Limb (tissue), 2 donors: ENCODE results near the gene H19.

Experiments
- DNase-seq, 2 donors: peaks; one replicate each; pipeline ENCODE4 v3.0.0-alpha.2; 2016; ENCODE audit errors: extremely low spot score in 2 of 2

Gene H19

DNA sequence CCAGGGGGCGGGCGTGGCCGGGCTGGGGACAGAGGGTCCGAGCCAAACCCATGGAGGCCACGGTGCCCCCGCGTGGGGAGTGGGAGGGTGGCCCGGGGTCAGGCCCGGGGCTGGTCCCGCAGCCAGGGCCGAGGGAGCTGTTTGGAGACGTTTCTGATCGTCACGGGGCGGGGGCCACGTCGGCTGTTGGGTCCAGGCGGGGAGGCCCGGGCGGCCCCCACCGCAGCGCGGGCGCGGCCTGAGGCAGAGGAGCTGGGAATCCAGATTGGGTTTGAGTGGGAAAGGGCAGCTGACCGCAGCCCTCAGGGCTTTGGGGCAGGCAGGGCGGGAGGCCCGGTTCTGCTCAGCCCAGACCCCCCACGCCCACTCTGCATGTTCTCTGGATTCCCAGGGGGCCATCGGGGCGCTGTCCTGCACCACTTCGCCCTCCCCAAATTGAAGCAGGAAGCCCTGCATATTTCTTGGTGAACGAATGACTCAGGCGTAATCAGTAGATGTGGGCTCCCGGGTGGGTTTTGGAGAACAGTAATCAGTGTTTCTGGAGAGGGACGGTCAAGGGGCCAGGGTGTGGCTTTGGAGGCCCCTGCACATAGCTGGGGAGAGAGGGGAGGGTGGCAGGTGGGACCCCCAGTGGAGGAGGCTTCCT is 49.9 kb downstream of the H19 start:
- DNase-seq: no peak

DNA sequence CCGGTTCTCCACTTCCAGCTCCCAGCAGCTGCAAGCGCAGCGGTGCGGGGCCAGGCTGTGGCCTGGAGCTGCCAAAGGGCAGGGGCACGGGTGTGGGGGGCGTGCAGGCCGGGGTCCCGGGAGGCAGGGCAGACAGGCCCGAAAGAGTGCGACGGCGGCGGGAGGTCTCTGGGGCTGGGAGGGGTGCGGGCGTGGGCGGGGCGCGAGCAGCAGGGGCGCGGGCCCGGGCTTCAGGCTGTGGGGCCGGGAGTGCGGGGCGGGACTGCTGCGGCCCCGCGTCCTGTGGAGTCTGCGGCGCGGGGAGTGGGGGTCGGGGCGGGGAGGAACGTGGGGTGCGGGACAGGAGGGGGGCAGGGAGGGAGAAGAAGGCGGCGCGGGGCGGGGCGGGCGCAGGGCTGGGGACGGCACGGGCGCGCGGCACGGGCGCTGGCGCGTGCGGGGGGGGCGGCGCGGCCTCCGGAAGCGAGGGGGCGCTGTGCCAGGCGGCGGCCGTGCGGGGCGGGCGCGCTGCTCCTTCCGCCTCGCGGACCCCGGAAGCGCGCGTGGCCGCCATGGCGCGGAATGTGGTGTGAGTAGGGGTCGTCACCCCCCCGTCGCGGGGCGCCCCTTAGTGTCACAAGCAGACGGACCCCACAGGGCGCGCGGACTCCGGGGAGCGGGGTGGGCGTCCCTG is 50.7 kb downstream of the H19 start, which contains the start of gene MRPL23:
Gene MRPL23, plus strand, starts transcription at position 521 of the 673 bp plus-strand sequence. Its CDS starts 31 bp downstream, at position 552.
- DNase-seq: no peak
